Measurements from ENCODE around the gene ARL4A. TPM values are rescaled to one million over a fixed set of nuclear protein-coding genes. Genes with fewer than 3 reads are reported as not detected.

The ARL4A gene
- total and polyA plus RNA-seq, 9 of the 15 experiments (the other 6 are each of a cell fraction or from before 2014, with no cell fraction given), result 118 to 688 (median 172) TPM

GRCh38 chr7:12727455-12728191, 40.2 kb downstream of the ARL4A start (continued):
- TF ChIP-seq, protein P1, sequence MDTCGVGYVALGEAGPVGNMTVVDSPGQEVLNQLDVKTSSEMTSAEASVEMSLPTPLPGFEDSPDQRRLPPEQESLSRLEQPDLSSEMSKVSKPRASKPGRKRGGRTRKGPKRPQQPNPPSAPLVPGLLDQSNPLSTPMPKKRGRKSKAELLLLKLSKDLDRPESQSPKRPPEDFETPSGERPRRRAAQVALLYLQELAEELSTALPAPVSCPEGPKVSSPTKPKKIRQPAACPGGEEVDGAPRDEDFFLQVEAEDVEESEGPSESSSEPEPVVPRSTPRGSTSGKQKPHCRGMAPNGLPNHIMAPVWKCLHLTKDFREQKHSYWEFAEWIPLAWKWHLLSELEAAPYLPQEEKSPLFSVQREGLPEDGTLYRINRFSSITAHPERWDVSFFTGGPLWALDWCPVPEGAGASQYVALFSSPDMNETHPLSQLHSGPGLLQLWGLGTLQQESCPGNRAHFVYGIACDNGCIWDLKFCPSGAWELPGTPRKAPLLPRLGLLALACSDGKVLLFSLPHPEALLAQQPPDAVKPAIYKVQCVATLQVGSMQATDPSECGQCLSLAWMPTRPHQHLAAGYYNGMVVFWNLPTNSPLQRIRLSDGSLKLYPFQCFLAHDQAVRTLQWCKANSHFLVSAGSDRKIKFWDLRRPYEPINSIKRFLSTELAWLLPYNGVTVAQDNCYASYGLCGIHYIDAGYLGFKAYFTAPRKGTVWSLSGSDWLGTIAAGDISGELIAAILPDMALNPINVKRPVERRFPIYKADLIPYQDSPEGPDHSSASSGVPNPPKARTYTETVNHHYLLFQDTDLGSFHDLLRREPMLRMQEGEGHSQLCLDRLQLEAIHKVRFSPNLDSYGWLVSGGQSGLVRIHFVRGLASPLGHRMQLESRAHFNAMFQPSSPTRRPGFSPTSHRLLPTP (IDR thresholded peaks at IDR 0.05; ENCODE audit: borderline replicate concordance, extremely low read depth, insufficient read length), result no peak
- no peak for TF ChIP-seq ZNF77 (CRISPR knock-in tag; IDR thresholded peaks at IDR 0.05)
- TF ChIP-seq ZBTB7A (IDR thresholded peaks at IDR 0.05; ENCODE audit: borderline replicate concordance, control insufficient read depth, low read depth, low read length), result no peak
- no peak for TF ChIP-seq ZNF232 (CRISPR knock-in tag; IDR thresholded peaks at IDR 0.05)
- no peak for TF ChIP-seq ZFP1 (CRISPR knock-in tag; IDR thresholded peaks at IDR 0.05)
- no peak for TF ChIP-seq RB1 (IDR thresholded peaks at IDR 0.05; ENCODE audit: low read depth)
- TF ChIP-seq ZNF316 (IDR thresholded peaks at IDR 0.05), result no peak
- no peak for TF ChIP-seq MECOM (CRISPR knock-in tag; IDR thresholded peaks at IDR 0.05)
- TF ChIP-seq HINFP (tag; conservative IDR thresholded peaks at IDR 0.05; ENCODE audit: low read depth), result no peak
- TF ChIP-seq, protein P2, sequence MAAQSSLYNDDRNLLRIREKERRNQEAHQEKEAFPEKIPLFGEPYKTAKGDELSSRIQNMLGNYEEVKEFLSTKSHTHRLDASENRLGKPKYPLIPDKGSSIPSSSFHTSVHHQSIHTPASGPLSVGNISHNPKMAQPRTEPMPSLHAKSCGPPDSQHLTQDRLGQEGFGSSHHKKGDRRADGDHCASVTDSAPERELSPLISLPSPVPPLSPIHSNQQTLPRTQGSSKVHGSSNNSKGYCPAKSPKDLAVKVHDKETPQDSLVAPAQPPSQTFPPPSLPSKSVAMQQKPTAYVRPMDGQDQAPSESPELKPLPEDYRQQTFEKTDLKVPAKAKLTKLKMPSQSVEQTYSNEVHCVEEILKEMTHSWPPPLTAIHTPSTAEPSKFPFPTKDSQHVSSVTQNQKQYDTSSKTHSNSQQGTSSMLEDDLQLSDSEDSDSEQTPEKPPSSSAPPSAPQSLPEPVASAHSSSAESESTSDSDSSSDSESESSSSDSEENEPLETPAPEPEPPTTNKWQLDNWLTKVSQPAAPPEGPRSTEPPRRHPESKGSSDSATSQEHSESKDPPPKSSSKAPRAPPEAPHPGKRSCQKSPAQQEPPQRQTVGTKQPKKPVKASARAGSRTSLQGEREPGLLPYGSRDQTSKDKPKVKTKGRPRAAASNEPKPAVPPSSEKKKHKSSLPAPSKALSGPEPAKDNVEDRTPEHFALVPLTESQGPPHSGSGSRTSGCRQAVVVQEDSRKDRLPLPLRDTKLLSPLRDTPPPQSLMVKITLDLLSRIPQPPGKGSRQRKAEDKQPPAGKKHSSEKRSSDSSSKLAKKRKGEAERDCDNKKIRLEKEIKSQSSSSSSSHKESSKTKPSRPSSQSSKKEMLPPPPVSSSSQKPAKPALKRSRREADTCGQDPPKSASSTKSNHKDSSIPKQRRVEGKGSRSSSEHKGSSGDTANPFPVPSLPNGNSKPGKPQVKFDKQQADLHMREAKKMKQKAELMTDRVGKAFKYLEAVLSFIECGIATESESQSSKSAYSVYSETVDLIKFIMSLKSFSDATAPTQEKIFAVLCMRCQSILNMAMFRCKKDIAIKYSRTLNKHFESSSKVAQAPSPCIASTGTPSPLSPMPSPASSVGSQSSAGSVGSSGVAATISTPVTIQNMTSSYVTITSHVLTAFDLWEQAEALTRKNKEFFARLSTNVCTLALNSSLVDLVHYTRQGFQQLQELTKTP (IDR thresholded peaks at IDR 0.05; ENCODE audit: low read depth in 1 of 2, partially characterized antibody in 2 of 2), result no peak
- no peak for TF ChIP-seq CBFA2T2 (conservative IDR thresholded peaks at IDR 0.05)
- no peak for TF ChIP-seq IRF1 (CRISPR knock-in tag; IDR thresholded peaks at IDR 0.05; ENCODE audit: borderline replicate concordance)
- TF ChIP-seq NFRKB (IDR thresholded peaks at IDR 0.05; ENCODE audit: low read depth), result no peak
- no peak for TF ChIP-seq CREB3L1 (IDR thresholded peaks at IDR 0.05; ENCODE audit: borderline replicate concordance, low read depth)
- TF ChIP-seq ETS1 (conservative IDR thresholded peaks at IDR 0.05; ENCODE audit: control insufficient read depth, low read depth, low read length), result no peak
